Kidney (tissue), 14 donors: ENCODE data around the gene CTAG1B. TPM values are rescaled to one million over a fixed set of nuclear protein-coding genes. Genes with fewer than 3 reads are reported as not detected.
A peak's percentile ranks its signal among the peaks of the same experiment; 100 is the strongest.

Source experiments
- DNase-seq, 5 donors: peaks; one replicate each; pipeline ENCODE4 v3.0.0-alpha.2; 2013 to 2020
- FAIRE-seq: peaks from 2 replicates; lab custom pipeline; 2012; peaks lifted over from hg19 to GRCh38; lab: Jason Lieb, UNC
- H3K27ac ChIP-seq, 2 donors: one replicate each; pipeline ENCODE4 v1.7.0; 2013; ENCODE audit warnings: low read depth in 2 of 2, low read length in 2 of 2, inconsistent platforms in 1 of 2
- H3K27me3 ChIP-seq: one replicate; pipeline ENCODE4 v1.7.1; 2013; ENCODE audit warnings: low read length, inconsistent platforms; ENCODE audit not compliant: control insufficient read depth, insufficient read depth
- H3K36me3 ChIP-seq, 3 donors: one replicate each; pipeline versions ENCODE4 v1.7.0 to v1.7.1; 2013; ENCODE audit warnings: low read length in 3 of 3, control low read depth in 1 of 3, inconsistent platforms in 1 of 3; ENCODE audit not compliant: insufficient read depth in 3 of 3, control insufficient read depth in 2 of 3
- H3K4me1 ChIP-seq, 3 donors: one replicate each; pipeline versions ENCODE4 v1.7.0 to v1.7.1; 2013; ENCODE audit warnings: low read length in 3 of 3, inconsistent platforms in 1 of 3, low read depth in 1 of 3; ENCODE audit not compliant: control insufficient read depth in 2 of 3, insufficient read depth in 2 of 3
- H3K4me3 ChIP-seq, 3 donors: one replicate each; pipeline versions ENCODE4 v1.7.0 to v1.8.1; 2013; ENCODE audit warnings: low read length in 3 of 3, control low read depth in 1 of 3, inconsistent platforms in 1 of 3
- H3K9ac ChIP-seq, 3 donors: one replicate each; pipeline versions ENCODE4 v1.7.0 to v1.7.1; 2013; ENCODE audit warnings: low read length in 3 of 3, control low read depth in 1 of 3, inconsistent platforms in 1 of 3
- H3K9me3 ChIP-seq, 3 donors: one replicate each; pipeline versions ENCODE4 v1.7.0 to v1.7.1; 2013; ENCODE audit warnings: low read length in 3 of 3, control low read depth in 1 of 3, inconsistent platforms in 1 of 3; ENCODE audit not compliant: control insufficient read depth in 2 of 3, insufficient read depth in 1 of 3
- intact Hi-C: fragments of 100-400 bp; cut with DNase I; formaldehyde crosslinking; loops from one replicate; pipeline ENCODE4 v1.11.1; 2022
- polyA plus RNA-seq: library from polyadenylated mRNA; stranded (reverse); fragments of 350-450 nt; fragmentation: Illumina TruSeq; extraction: RNeasy Lipid Tissue Mini Kit (QIAGEN cat#74804); gene quantifications from one replicate; pipeline ENCODE4 v1.2.3, GENCODE V29; 2014; ENCODE audit warnings: low read depth, low replicate concordance; ENCODE audit not compliant: insufficient read depth
- total RNA-seq: library from RNA; stranded (reverse); fragmentation: NEBNext Ultra II Directional; extraction: Animal tissue kit (Norgen Biotek cat#: 25700); gene quantifications from one replicate; pipeline ENCODE4 v1.2.1, GENCODE V29; 2021
- TF ChIP-seq, protein P1 (sequence below): IDR thresholded peaks from 3 replicates; pipeline ENCODE4 v1.5.1; 2012; ENCODE audit warnings: mild to moderate bottlenecking, moderate library complexity, borderline replicate concordance; ENCODE audit not compliant: insufficient read depth; ENCODE audit errors: extremely low read depth
- donor health status: control.
- donor health status: control.
- donor health status: control.
- donor health status: control.
- donor health status: control.
- donor health status: DM: yes; HTN: yes; CAD: no.
- donor health status: Normal renal cell carcinoma (clear cell type).

The CTAG1B gene
- total and polyA plus RNA-seq, 2 donors from 2014 or later: not detected

- no peaks in the 10 kb centered on the region for H3K36me3 ChIP-seq
- H3K27ac ChIP-seq: no peak overlapping the region
- no peak for FAIRE-seq
- no peaks in the 10 kb centered on the region for H3K27me3 ChIP-seq
- peak in 1 of 5 donors; percentile 57 for DNase-seq
- intact Hi-C loops: no loop called here
- no peaks in the 10 kb centered on the region for H3K9me3 ChIP-seq
- no peak overlapping the region for H3K9ac ChIP-seq
- H3K4me3 ChIP-seq: no peak overlapping the region
- no peaks in the 10 kb centered on the region for H3K4me1 ChIP-seq
- TF ChIP-seq, protein P1, sequence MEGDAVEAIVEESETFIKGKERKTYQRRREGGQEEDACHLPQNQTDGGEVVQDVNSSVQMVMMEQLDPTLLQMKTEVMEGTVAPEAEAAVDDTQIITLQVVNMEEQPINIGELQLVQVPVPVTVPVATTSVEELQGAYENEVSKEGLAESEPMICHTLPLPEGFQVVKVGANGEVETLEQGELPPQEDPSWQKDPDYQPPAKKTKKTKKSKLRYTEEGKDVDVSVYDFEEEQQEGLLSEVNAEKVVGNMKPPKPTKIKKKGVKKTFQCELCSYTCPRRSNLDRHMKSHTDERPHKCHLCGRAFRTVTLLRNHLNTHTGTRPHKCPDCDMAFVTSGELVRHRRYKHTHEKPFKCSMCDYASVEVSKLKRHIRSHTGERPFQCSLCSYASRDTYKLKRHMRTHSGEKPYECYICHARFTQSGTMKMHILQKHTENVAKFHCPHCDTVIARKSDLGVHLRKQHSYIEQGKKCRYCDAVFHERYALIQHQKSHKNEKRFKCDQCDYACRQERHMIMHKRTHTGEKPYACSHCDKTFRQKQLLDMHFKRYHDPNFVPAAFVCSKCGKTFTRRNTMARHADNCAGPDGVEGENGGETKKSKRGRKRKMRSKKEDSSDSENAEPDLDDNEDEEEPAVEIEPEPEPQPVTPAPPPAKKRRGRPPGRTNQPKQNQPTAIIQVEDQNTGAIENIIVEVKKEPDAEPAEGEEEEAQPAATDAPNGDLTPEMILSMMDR: no peak
Observed at GRCh38 chrX:154653048-154653401, 33.9 kb upstream of the CTAG1B start.

GRCh38 chrX:154652311-154653047 is 33.4 kb upstream of the CTAG1B start:
- FAIRE-seq: no peak
- H3K36me3 ChIP-seq: no peaks in the 10 kb centered on the region
- TF ChIP-seq, protein P1: no peak
- intact Hi-C loops: no loop called here
- no peak overlapping the region for H3K27ac ChIP-seq
- no peaks in the 10 kb centered on the region for H3K4me1 ChIP-seq
- H3K4me3 ChIP-seq: no peak overlapping the region
- DNase-seq: peak in 1 of 5 donors; percentile 54
- H3K27me3 ChIP-seq: no peaks in the 10 kb centered on the region
- no peaks in the 10 kb centered on the region for H3K9me3 ChIP-seq
- H3K9ac ChIP-seq: no peak overlapping the region

GRCh38 chrX:154650221-154650510 is 31.1 kb upstream of the CTAG1B start:
- TF ChIP-seq, protein P1: no peak
- Histone ChIP-seq H3K27me3 (no peaks in the 10 kb centered on the region), H3K36me3 (no peaks in the 10 kb centered on the region), H3K4me3 (no peak overlapping the region), H3K27ac (no peak overlapping the region), H3K9ac (no peak overlapping the region), H3K4me1 (no peaks in the 10 kb centered on the region), H3K9me3 (no peaks in the 10 kb centered on the region)
- FAIRE-seq (no peak), DNase-seq (no peak)
- intact Hi-C loops: no loop called here
